Gastroesophageal sphincter (tissue), 4 donors: ENCODE data around the gene LCORL. TPM values are rescaled to one million over a fixed set of nuclear protein-coding genes. Genes with fewer than 3 reads are reported as not detected.

ENCODE experiments used
- ATAC-seq: fragments of 150-250 bp; one replicate; pipeline ENCODE4 v1.9.1; 2016; ENCODE audit warnings: mild to moderate bottlenecking, moderate library complexity
- H3K27ac ChIP-seq, 4 donors: fragments of 200-600 bp; sonication (generic) in 3 of 4; 1 replicate in 3 of 4; 2 replicates in 1 of 4; pipeline ENCODE4 v1.5.1; 2016 to 2019
- H3K27me3 ChIP-seq: fragments of 200-600 bp; sonication (generic); one replicate; pipeline ENCODE4 v1.5.1; 2019
- H3K36me3 ChIP-seq, 2 donors: fragments of 200-600 bp; sonication (generic); one replicate each; pipeline ENCODE4 v1.5.1; 2019; ENCODE audit warnings: control low read depth in 1 of 2
- H3K4me1 ChIP-seq, 3 donors: fragments of 200-600 bp; sonication (generic); 1 replicate in 2 of 3; 2 replicates in 1 of 3; pipeline ENCODE4 v1.5.1; 2016 to 2019; ENCODE audit warnings: control low read depth in 2 of 3
- H3K4me3 ChIP-seq, 2 donors: fragments of 200-600 bp; sonication (generic); one replicate each; pipeline ENCODE4 v1.5.1; 2019; ENCODE audit warnings: mild to moderate bottlenecking in 1 of 2, moderate library complexity in 1 of 2
- H3K9me3 ChIP-seq, 3 donors: fragments of 200-600 bp; sonication (generic); one replicate each; pipeline ENCODE4 v1.5.1; 2017 to 2019; ENCODE audit warnings: control low read depth in 2 of 3
- EP300 ChIP-seq: sonication (generic); formaldehyde crosslinking; IDR thresholded peaks from one replicate; pipeline ENCODE4 v1.6.1; 2017; ENCODE audit warnings: antibody characterized with exemption, mild to moderate bottlenecking
- POLR2A ChIP-seq, 2 donors: fragments of 450-650 bp; IDR thresholded peaks; one replicate each; pipeline ENCODE4 v1.6.1; 2017; ENCODE audit warnings: antibody characterized with exemption in 2 of 2, mild to moderate bottlenecking in 2 of 2, moderate library complexity in 1 of 2
- POLR2AphosphoS5 ChIP-seq: sonication (generic); formaldehyde crosslinking; IDR thresholded peaks from one replicate; pipeline ENCODE4 v1.6.1; 2017; ENCODE audit warnings: antibody characterized with exemption
- WGBS, 2 donors: methylation state at CpG; one replicate each; pipeline ENCODE4 v1.1.5; 2018; ENCODE audit warnings: low coverage in 1 of 2; 5-methylcytosine and 5-hydroxymethylcytosine counted together
- total RNA-seq, 4 donors: library from RNA; depleted of rRNA; stranded (reverse); fragments of >200 nt; gene quantifications; one replicate each; pipeline ENCODE4 v1.1.0, GENCODE V29; 2016
- TF ChIP-seq, protein P1 (sequence below), 4 experiments: fragments of 200-600 bp in 2 of 4; fragments of 450-650 bp in 2 of 4; sonication (generic) in 1 of 4; IDR thresholded peaks; one replicate each; pipeline ENCODE4 v1.5.1; 2017 to 2019; ENCODE audit warnings: antibody characterized with exemption in 4 of 4, mild to moderate bottlenecking in 2 of 4, moderate library complexity in 2 of 4

The LCORL gene
- total RNA-seq, result 10 to 100 TPM in 3 of 4 donors, 1 to 10 TPM in 1; 8.5 to 14.7 (median 10.3) TPM

DNA sequence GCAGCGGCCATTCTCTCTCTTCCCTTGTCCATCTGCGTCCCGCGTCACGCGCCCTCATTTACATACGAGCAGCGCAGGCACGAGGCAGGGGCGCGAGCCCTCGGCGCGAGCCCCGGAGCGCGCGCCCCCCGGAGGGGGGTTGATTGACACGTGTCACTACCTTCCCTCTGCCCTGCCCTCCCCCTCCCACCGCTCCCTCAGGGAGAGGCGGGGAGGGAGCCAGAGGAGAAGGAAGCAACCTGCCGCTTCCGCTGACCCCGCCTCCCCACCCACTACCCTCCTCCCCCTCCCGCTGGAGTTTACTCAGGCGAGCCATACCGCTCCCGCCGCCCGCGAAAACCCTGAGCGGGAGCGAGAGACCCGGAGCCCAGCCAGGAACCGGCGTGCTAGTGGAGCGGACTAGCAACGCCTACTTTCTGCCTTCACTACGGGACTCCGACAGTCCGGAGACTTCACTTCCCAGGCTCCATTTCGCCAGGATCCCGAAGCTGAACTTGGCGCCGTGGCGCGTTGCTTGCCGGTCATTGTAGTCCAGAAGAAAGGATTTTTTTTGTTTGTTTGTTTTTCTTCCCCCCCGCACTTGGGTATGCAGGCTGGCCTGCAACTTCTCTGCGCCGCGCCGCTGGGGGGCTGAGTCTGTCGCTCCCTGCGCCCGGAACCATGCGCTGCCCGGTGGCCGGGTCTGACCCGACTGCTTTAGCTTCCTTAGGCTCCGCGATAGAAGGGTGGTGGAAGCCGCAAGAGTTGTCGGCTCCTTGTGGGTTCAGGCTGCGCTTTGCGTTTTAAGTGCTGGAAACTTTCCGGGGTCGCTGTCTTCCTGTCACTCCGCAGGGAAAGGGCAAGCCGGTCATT is at the start of gene LCORL:
LCORL (minus strand) TSS at position 36 of the 852 bp plus-strand sequence; CDS start at position 32, 4 bp downstream.
- peak; percentile 96 for ATAC-seq
- WGBS, 2 donors, result 0% methylated on average over 8 of the region's 71 CpGs; no CpG with 5 or more reads in 1 of the 2 donors
- peaks cover 0 to 28% (median 4%) of the 10 kb centered on the region in 3 donors for H3K4me1 ChIP-seq
- no peaks in the 10 kb centered on the region for H3K27me3 ChIP-seq
- H3K36me3 ChIP-seq, result no peaks in the 10 kb centered on the region
- peak within 1 kb of the TSS; percentile 75 to 96 (median 92) for H3K27ac ChIP-seq
- no peak for TF ChIP-seq POLR2A (IDR thresholded peaks at IDR 0.05)
- TF ChIP-seq, protein P1, sequence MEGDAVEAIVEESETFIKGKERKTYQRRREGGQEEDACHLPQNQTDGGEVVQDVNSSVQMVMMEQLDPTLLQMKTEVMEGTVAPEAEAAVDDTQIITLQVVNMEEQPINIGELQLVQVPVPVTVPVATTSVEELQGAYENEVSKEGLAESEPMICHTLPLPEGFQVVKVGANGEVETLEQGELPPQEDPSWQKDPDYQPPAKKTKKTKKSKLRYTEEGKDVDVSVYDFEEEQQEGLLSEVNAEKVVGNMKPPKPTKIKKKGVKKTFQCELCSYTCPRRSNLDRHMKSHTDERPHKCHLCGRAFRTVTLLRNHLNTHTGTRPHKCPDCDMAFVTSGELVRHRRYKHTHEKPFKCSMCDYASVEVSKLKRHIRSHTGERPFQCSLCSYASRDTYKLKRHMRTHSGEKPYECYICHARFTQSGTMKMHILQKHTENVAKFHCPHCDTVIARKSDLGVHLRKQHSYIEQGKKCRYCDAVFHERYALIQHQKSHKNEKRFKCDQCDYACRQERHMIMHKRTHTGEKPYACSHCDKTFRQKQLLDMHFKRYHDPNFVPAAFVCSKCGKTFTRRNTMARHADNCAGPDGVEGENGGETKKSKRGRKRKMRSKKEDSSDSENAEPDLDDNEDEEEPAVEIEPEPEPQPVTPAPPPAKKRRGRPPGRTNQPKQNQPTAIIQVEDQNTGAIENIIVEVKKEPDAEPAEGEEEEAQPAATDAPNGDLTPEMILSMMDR (IDR thresholded peaks at IDR 0.05), result peak in 1 of 4 experiments; percentile 23
- no peaks in the 10 kb centered on the region for H3K9me3 ChIP-seq
- H3K4me3 ChIP-seq, result peak within 1 kb of the TSS; percentile 89 to 98

DNA sequence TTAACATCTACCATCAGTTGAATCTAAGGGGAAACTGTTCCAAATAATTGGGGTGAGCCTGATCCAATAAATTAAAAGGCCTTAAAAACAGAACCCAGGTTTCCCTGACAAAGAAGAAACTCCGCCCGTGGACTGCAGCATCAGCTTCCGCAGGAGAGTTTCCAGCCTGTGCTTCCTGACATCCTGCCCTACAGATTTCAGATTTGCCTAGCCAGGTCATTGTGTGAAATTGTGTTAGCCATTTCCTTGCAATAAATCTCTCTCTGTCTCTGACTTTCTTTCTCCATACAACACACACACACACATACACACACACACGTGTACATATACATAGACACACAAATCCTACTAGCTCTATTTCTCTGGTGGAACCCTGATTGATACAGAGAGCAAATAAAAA is 48.3 kb upstream of the LCORL start:
- WGBS, 2 donors, result 67 to 93% methylated on average over 3 to 4 of the region's 4 CpGs
- no peak overlapping the region for H3K27ac ChIP-seq
- H3K27me3 ChIP-seq, result no peaks in the 10 kb centered on the region
- no peaks in the 10 kb centered on the region for H3K9me3 ChIP-seq
- no peak overlapping the region for H3K4me3 ChIP-seq
- TF ChIP-seq, protein P1 (IDR thresholded peaks at IDR 0.05), result no peak
- TF ChIP-seq POLR2AphosphoS5, result no peak
- no peak for TF ChIP-seq EP300
- no peak for TF ChIP-seq POLR2A (IDR thresholded peaks at IDR 0.05)
- no peak for ATAC-seq
- no peaks in the 10 kb centered on the region for H3K36me3 ChIP-seq
- no peaks in the 10 kb centered on the region for H3K4me1 ChIP-seq

DNA sequence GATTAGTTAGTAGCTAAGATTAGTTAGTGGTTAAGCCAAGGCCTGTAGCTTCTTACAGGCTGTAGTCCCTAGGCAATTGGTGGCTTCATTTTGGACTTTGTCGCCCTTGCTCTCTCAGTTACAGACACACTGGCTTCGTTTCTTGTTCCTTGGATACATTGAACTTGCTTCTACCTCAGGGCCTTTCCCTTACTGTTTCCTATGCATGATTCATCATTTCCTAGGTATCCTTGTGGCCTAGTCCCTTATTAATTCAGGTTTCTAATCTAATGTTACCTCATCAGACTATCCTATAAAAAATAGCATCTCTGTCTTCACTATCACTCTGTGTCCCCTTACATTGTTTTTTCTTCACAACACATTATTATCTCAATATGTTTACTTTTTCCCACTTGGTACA is 45.5 kb upstream of the LCORL start:
- H3K9me3 ChIP-seq, result peaks cover 0 to 8% (median 0%) of the 10 kb centered on the region in 3 donors
- no peak for TF ChIP-seq POLR2A (IDR thresholded peaks at IDR 0.05)
- TF ChIP-seq EP300, result no peak
- TF ChIP-seq, protein P1 (IDR thresholded peaks at IDR 0.05), result no peak
- TF ChIP-seq POLR2AphosphoS5, result no peak
- no peaks in the 10 kb centered on the region for H3K4me1 ChIP-seq
- ATAC-seq, result no peak
- no peaks in the 10 kb centered on the region for H3K27me3 ChIP-seq
- no peak overlapping the region for H3K4me3 ChIP-seq
- no peak overlapping the region for H3K27ac ChIP-seq
- no peaks in the 10 kb centered on the region for H3K36me3 ChIP-seq
- whole genome bisulfite sequencing, 2 donors, result 53 to 90% methylated on average over 2 of the region's 2 CpGs

DNA sequence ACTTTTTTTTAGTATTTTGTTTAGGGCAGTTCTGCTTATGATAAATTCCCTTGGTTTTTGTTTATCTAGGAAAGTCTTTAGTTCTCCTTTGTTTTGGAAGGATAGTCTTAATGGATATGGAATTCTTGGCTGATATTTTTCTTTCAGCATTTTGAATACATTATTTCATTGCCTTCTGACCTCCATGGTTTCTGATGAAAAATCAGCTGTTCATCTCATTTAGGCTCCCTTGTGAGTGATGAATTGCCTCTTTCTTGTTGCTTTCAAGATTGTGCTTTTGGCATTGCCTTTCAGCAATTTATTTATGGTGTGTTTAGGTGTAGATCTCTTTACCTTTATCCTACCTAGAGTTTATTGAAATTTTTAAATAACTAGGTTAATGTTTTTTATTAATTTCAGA is 41.5 kb upstream of the LCORL start:
- H3K4me1 ChIP-seq, result no peaks in the 10 kb centered on the region
- no peak overlapping the region for H3K27ac ChIP-seq
- ATAC-seq, result no peak
- no peak overlapping the region for H3K4me3 ChIP-seq
- peaks cover 0 to 8% (median 0%) of the 10 kb centered on the region in 3 donors for H3K9me3 ChIP-seq
- no peaks in the 10 kb centered on the region for H3K27me3 ChIP-seq
- H3K36me3 ChIP-seq, result no peaks in the 10 kb centered on the region
- TF ChIP-seq, protein P1 (IDR thresholded peaks at IDR 0.05), result no peak
- TF ChIP-seq EP300 (no peak), POLR2AphosphoS5 (no peak), POLR2A (IDR thresholded peaks at IDR 0.05) (no peak)
